Fibroblast of lung (primary cell): ENCODE data around the gene TRERF1. TPM values are rescaled to one million over a fixed set of nuclear protein-coding genes. Genes with fewer than 3 reads are reported as not detected.

Experiments
- DNase-seq, 2 donors: peaks; one replicate each; pipeline versions ENCODE4 v3.0.0 to v3.0.0-alpha.2; 2010; ENCODE audit warnings: low read depth in 2 of 2
- H2AFZ ChIP-seq: 2 replicates; pipeline ENCODE4 v1.5.1; 2012; ENCODE audit warnings: low read length, control low read depth, inconsistent platforms
- H3K27ac ChIP-seq: 2 replicates; pipeline ENCODE4 v1.5.1; 2011; ENCODE audit warnings: low read length, control low read depth; ENCODE audit not compliant: insufficient read depth
- H3K27me3 ChIP-seq: 2 replicates; pipeline ENCODE4 v1.5.1; 2011; ENCODE audit warnings: mild to moderate bottlenecking, low read length; ENCODE audit not compliant: control insufficient read depth, insufficient read depth
- H3K36me3 ChIP-seq: 2 replicates; pipeline ENCODE4 v1.5.1; 2011; ENCODE audit warnings: low read length; ENCODE audit not compliant: control insufficient read depth, insufficient read depth
- H3K4me1 ChIP-seq: 2 replicates; pipeline ENCODE4 v1.5.1; 2011; ENCODE audit warnings: low read length; ENCODE audit not compliant: control insufficient read depth, insufficient read depth; ENCODE audit errors: extremely low read depth
- H3K4me2 ChIP-seq: 2 replicates; pipeline ENCODE4 v1.5.1; 2011; ENCODE audit warnings: low read length, control low read depth; ENCODE audit not compliant: insufficient read depth; ENCODE audit errors: extremely low read depth
- H3K4me3 ChIP-seq, 4 experiments: fragments of 200-600 bp in 1 of 4; sonication (generic) in 1 of 4; replicated peaks in 1 of 4; 2 replicates each; pipeline ENCODE4 v1.5.1; 2011 to 2016; ENCODE audit warnings: low read length in 4 of 4, low read depth in 3 of 4, mild to moderate bottlenecking in 3 of 4, control low read depth in 2 of 4, inconsistent platforms in 1 of 4, mixed read lengths in 1 of 4; ENCODE audit not compliant: insufficient read depth in 1 of 4; ENCODE audit errors: control extremely low read depth in 1 of 4
- H3K79me2 ChIP-seq: 2 replicates; pipeline ENCODE4 v1.5.1; 2012; ENCODE audit warnings: mild to moderate bottlenecking, low read length, inconsistent platforms; ENCODE audit not compliant: control insufficient read depth, insufficient read depth
- H3K9ac ChIP-seq: 2 replicates; pipeline ENCODE4 v1.5.1; 2011; ENCODE audit warnings: mild to moderate bottlenecking, low read length, control low read depth; ENCODE audit not compliant: insufficient read depth
- H3K9me3 ChIP-seq: 2 replicates; pipeline ENCODE4 v1.5.1; 2012; ENCODE audit warnings: low read depth, low read length; ENCODE audit not compliant: control insufficient read depth, insufficient read depth
- H4K20me1 ChIP-seq: 2 replicates; pipeline ENCODE4 v1.5.1; 2011; ENCODE audit warnings: low read length; ENCODE audit not compliant: control insufficient read depth, insufficient read depth; ENCODE audit errors: extremely low read depth
- EZH2 ChIP-seq: IDR thresholded peaks from 2 replicates; pipeline ENCODE4 v1.5.1; 2012; ENCODE audit warnings: low read length, control low read depth, mild to moderate bottlenecking; ENCODE audit errors: missing control alignments
- polyA plus RNA-seq, 2 donors: library from polyadenylated mRNA; depleted of rRNA in 1 of 2; stranded (reverse) in 1 of 2; unstranded in 1 of 2; fragments of >200 nt; gene quantifications; 2 replicates each; pipeline ENCODE4 v1.2.1, GENCODE V29; 2011 to 2012; ENCODE audit warnings: missing spikeins in 1 of 2
- total RNA-seq: library from RNA; depleted of rRNA; stranded (reverse); fragments of >200 nt; gene quantifications from 2 replicates; pipeline ENCODE4 v1.2.1, GENCODE V29; 2014
- TF ChIP-seq, protein P1 (sequence below), 2 donors: IDR thresholded peaks in 1 of 2; conservative IDR thresholded peaks in 1 of 2; 1 replicate in 1 of 2; 2 replicates in 1 of 2; pipeline ENCODE4 v1.5.1; 2011 to 2012; ENCODE audit warnings: low read length in 2 of 2, control low read depth in 1 of 2, inconsistent platforms in 1 of 2, low read depth in 1 of 2, mild to moderate bottlenecking in 1 of 2

Gene TRERF1
- total and polyA plus RNA-seq, 2 donors (not counting 1 experiment from before 2014, with no cell fraction given) = 6.3 to 8.3 TPM

DNA sequence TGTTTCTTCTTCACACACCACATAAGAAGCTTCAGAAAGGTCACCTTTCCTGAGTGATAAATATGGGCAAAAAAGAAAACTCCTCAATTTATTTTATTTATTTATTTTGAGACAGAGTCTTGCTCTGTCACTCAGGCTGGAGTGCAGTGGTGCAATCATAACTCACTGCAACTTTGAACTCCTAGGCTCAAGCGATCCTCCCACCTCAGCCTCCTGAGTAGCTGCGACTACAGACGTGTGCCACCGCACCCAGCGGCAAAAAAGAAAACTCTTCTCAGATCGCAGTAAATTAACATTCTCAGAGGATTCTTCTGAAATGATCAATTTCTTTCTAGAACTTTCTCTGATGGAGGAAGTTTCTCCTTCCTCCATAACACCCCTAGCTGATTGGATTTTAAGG lies 111.2 kb downstream of the TRERF1 start:
- Histone ChIP-seq H3K4me1 (peaks cover 22% of the 10 kb centered on the region), H3K9me3 (no peaks in the 10 kb centered on the region), H3K27me3 (no peaks in the 10 kb centered on the region), H3K4me3 (no peak overlapping the region), H2AFZ (no peak overlapping the region), H3K36me3 (no peaks in the 10 kb centered on the region), H4K20me1 (no peaks in the 10 kb centered on the region), H3K79me2 (peaks cover 32% of the 10 kb centered on the region), H3K27ac (no peak overlapping the region), H3K9ac (no peak overlapping the region), H3K4me2 (no peak overlapping the region)
- TF ChIP-seq EZH2 = no peak
- TF ChIP-seq, protein P1, sequence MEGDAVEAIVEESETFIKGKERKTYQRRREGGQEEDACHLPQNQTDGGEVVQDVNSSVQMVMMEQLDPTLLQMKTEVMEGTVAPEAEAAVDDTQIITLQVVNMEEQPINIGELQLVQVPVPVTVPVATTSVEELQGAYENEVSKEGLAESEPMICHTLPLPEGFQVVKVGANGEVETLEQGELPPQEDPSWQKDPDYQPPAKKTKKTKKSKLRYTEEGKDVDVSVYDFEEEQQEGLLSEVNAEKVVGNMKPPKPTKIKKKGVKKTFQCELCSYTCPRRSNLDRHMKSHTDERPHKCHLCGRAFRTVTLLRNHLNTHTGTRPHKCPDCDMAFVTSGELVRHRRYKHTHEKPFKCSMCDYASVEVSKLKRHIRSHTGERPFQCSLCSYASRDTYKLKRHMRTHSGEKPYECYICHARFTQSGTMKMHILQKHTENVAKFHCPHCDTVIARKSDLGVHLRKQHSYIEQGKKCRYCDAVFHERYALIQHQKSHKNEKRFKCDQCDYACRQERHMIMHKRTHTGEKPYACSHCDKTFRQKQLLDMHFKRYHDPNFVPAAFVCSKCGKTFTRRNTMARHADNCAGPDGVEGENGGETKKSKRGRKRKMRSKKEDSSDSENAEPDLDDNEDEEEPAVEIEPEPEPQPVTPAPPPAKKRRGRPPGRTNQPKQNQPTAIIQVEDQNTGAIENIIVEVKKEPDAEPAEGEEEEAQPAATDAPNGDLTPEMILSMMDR (conservative IDR thresholded peaks at IDR 0.05 in 1 of 2, IDR thresholded peaks at IDR 0.05 in 1 of 2; ENCODE audit: low read depth in 1 of 2, low read length in 2 of 2) = no peak
- no peak for DNase-seq

GRCh38 chr6:42339991-42340401 lies 111.7 kb downstream of the TRERF1 start:
- TF ChIP-seq, protein P1 (conservative IDR thresholded peaks at IDR 0.05 in 1 of 2, IDR thresholded peaks at IDR 0.05 in 1 of 2; ENCODE audit: low read depth in 1 of 2, low read length in 2 of 2) = no peak
- no peak for TF ChIP-seq EZH2
- Histone ChIP-seq H3K36me3 (no peaks in the 10 kb centered on the region), H3K27ac (peak overlapping the region; percentile 83), H3K4me2 (peak overlapping the region; percentile 16), H2AFZ (no peak overlapping the region), H3K27me3 (no peaks in the 10 kb centered on the region), H3K79me2 (peaks cover 36% of the 10 kb centered on the region), H3K4me3 (no peak overlapping the region), H4K20me1 (no peaks in the 10 kb centered on the region), H3K4me1 (peaks cover 22% of the 10 kb centered on the region), H3K9me3 (no peaks in the 10 kb centered on the region), H3K9ac (no peak overlapping the region)
- DNase-seq = peak in 1 of 2 donors; percentile 23

DNA sequence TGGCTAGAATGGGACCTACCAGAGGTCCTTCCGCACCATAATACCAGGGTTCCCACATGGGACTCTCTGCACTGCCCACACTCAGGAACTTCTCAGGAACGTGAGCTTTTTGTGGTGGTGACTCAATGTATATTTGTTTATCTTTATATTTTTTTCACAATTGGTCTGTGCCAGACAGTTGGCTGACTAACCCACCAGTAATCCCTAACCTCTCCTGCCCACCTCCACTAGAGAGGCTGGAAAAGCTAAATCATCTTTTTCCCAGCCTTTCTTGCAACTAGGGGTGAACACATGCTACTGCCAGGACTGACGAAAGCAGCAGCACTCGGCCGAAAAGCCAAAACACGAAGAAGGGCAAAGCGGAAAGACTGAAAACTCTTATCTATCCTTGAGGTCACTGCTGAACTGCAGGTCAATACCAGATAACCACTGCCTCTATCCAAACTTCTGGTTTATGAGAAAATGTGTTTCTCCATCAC lies 112.9 kb downstream of the TRERF1 start:
- Histone ChIP-seq H3K27ac (peak overlapping the region; percentile 83), H4K20me1 (no peaks in the 10 kb centered on the region), H3K27me3 (no peaks in the 10 kb centered on the region), H3K79me2 (peaks cover 39% of the 10 kb centered on the region), H3K4me1 (peaks cover 22% of the 10 kb centered on the region), H3K36me3 (no peaks in the 10 kb centered on the region), H2AFZ (no peak overlapping the region), H3K9me3 (no peaks in the 10 kb centered on the region), H3K4me3 (peak overlapping the region in 1 of 4 experiments; percentile 27), H3K9ac (no peak overlapping the region), H3K4me2 (peak overlapping the region; percentile 72)
- TF ChIP-seq, protein P1 (conservative IDR thresholded peaks at IDR 0.05 in 1 of 2, IDR thresholded peaks at IDR 0.05 in 1 of 2; ENCODE audit: low read depth in 1 of 2, low read length in 2 of 2) = peak in 1 of 2 donors; percentile 16
- no peak for TF ChIP-seq EZH2
- peak; percentile 98 to 99 for DNase-seq
